ENCODE data around the gene ABHD4. TPM values are rescaled to one million over a fixed set of nuclear protein-coding genes. Genes with fewer than 3 reads are reported as not detected.

Gene ABHD4
- polyA plus RNA-seq, 2 of the 4 experiments (the other 2 are of a cell fraction) = 58.3 to 70.7 TPM

- ATAC-seq (peak; percentile 28 to 55; a peak in 3 of 6 replicates), FAIRE-seq (no peak), DNase-seq (ENCODE audit: low read depth in 1 of 2, low spot score in 1 of 2) (peak in 1 of 2 experiments; percentile 39)
- Histone ChIP-seq H3K4me2 (peak overlapping the region; percentile 66), H3K4me1 (peaks cover 61% of the 10 kb centered on the region), H3K4me3 (no peak overlapping the region), H3K27ac (peak overlapping the region; percentile 72 to 83), H3K9me3 (no peaks in the 10 kb centered on the region)
- ChIA-PET CTCF (interaction anchor here (1.6 to 1.9 kb wide), 2 partner anchors 36 to 46 kb away, joined by 6 to 8 read pairs; no protein-coding TSS in a partner anchor), POLR2A (interaction anchor here (0.6 kb wide), 1 partner anchor 46 kb away, joined by 3 read pairs; no protein-coding TSS in a partner anchor)
- TF ChIP-seq FOSL2 (IDR thresholded peaks at IDR 0.05) (peak; percentile 44; the same call in 1 of the 2 replicates), FOSL2 (CRISPR knock-in tag; IDR thresholded peaks at IDR 0.05) (peak; percentile 60), JUNB (IDR thresholded peaks at IDR 0.05) (peak; percentile 44; the same call in 1 of the 2 replicates), POLR2A (IDR thresholded peaks at IDR 0.05; ENCODE audit: low read length) (no peak)
- 17% methylated on average over 6 of the region's 6 CpGs for WGBS (ENCODE audit: missing lambda C conversion rate)
Measured at GRCh38 chr14:22606380-22606779, 8.3 kb downstream of the ABHD4 start.

- no peak for FAIRE-seq
- no peak for DNase-seq (ENCODE audit: low read depth in 1 of 2, low spot score in 1 of 2)
- 80% methylated on average over 3 of the region's 3 CpGs for WGBS (ENCODE audit: missing lambda C conversion rate)
- CTCF ChIA-PET = interaction anchor here (0.6 to 1.6 kb wide), 8 partner anchors 10 to 188 kb away, joined by 3 to 8 read pairs (median 4); partner anchors contain the start of gene ABHD4
- no peak overlapping the region for H3K4me3 ChIP-seq
- POLR2A ChIA-PET = interaction anchor here (0.9 to 1.8 kb wide), 4 partner anchors 8 to 46 kb away, joined by 3 to 6 read pairs (median 6); partner anchors contain the start of genes ABHD4 and DAD1
- ATAC-seq = no peak
- peak overlapping the region; percentile 72 to 83 for H3K27ac ChIP-seq
- no peak for TF ChIP-seq EHF (CRISPR knock-in tag; IDR thresholded peaks at IDR 0.05)
- TF ChIP-seq NFE2L2 (conservative IDR thresholded peaks at IDR 0.05; ENCODE audit: low read length) = no peak
- TF ChIP-seq RARB (CRISPR knock-in tag; IDR thresholded peaks at IDR 0.05) = no peak
- TF ChIP-seq HMGXB4 (CRISPR knock-in tag; IDR thresholded peaks at IDR 0.05; ENCODE audit: borderline replicate concordance) = no peak
- no peak for TF ChIP-seq RCOR1 (IDR thresholded peaks at IDR 0.05; ENCODE audit: low read depth, low read length)
- TF ChIP-seq, protein P1, sequence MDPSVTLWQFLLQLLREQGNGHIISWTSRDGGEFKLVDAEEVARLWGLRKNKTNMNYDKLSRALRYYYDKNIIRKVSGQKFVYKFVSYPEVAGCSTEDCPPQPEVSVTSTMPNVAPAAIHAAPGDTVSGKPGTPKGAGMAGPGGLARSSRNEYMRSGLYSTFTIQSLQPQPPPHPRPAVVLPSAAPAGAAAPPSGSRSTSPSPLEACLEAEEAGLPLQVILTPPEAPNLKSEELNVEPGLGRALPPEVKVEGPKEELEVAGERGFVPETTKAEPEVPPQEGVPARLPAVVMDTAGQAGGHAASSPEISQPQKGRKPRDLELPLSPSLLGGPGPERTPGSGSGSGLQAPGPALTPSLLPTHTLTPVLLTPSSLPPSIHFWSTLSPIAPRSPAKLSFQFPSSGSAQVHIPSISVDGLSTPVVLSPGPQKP (IDR thresholded peaks at IDR 0.05; ENCODE audit: low read depth, low read length) = no peak
- TF ChIP-seq PHF8 (IDR thresholded peaks at IDR 0.05; ENCODE audit: borderline replicate concordance, low read depth) = no peak
- TF ChIP-seq HEYL (CRISPR knock-in tag; IDR thresholded peaks at IDR 0.05) = no peak
- no peak for TF ChIP-seq HDAC2 (IDR thresholded peaks at IDR 0.05)
- H3K4me1 ChIP-seq = peaks cover 53% of the 10 kb centered on the region
- H3K9me3 ChIP-seq = no peaks in the 10 kb centered on the region
- H3K4me2 ChIP-seq = no peak overlapping the region
Measured at GRCh38 chr14:22607291-22607690, 9.2 kb downstream of the ABHD4 start.

GRCh38 chr14:22610931-22611330 lies 12.8 kb downstream of the ABHD4 start:
- no peak for TF ChIP-seq ATOH8 (CRISPR knock-in tag; IDR thresholded peaks at IDR 0.05; ENCODE audit: low read depth)
- 0 out of 4 replicates have a peak, but pooled peaks of 1 of the 2 experiments have one; percentile 5 for TF ChIP-seq CEBPB (IDR thresholded peaks at IDR 0.05)
- Histone ChIP-seq H3K9me3 (no peaks in the 10 kb centered on the region), H3K4me2 (no peak overlapping the region), H3K4me3 (no peak overlapping the region), H3K27ac (peak overlapping the region; percentile 9 to 89; a peak in 1 of 6 replicates), H3K4me1 (peaks cover 49% of the 10 kb centered on the region)
- DNase-seq (ENCODE audit: low read depth in 1 of 2, low spot score in 1 of 2) (no peak), ATAC-seq (no peak), FAIRE-seq (no peak)
- ChIA-PET CTCF (interaction anchor here (0.7 to 4.6 kb wide), 4 partner anchors 11 to 62 kb away, joined by 3 to 51 read pairs (median 6); partner anchors contain the start of gene ABHD4), POLR2A (interaction anchor here (3.7 kb wide), 1 partner anchor 12 kb away, joined by 16 read pairs; the partner anchor contains the start of gene ABHD4)
- WGBS (ENCODE audit: missing lambda C conversion rate) = 83% methylated on average over 2 of the region's 2 CpGs

Data from A549 (cell line).